OCI-LY7 (cell line): Measurements from ENCODE around the gene ARRDC1. TPM values are rescaled to one million over a fixed set of nuclear protein-coding genes. Genes with fewer than 3 reads are reported as not detected.

ENCODE experiments used
- BruUV-seq: library from RNA; stranded (reverse); fragments of 400-500 nt; replicated peaks from 2 replicates; lab custom pipeline; 2021; lab: Mats Ljungman, UMichigan
- CTCF ChIA-PET: fragments of 300-600 bp; sonication (Branson Sonifier 250); formaldehyde crosslinking; loops from one replicate; lab custom pipeline; 2022; ENCODE audit warnings: antibody characterized with exemption; ENCODE audit not compliant: unreplicated experiment; lab: Charles Lee
- POLR2A ChIA-PET: fragments of 300-600 bp; sonication (Branson Sonifier 250); formaldehyde crosslinking; loops from one replicate; lab custom pipeline; 2022; ENCODE audit warnings: antibody characterized with exemption; lab: Charles Lee
- DNase-seq: peaks from one replicate; pipeline ENCODE4 v3.0.0-alpha.2; 2015; ENCODE audit warnings: low spot score
- H2AFZ ChIP-seq: fragments of 200-600 bp; sonication (generic), shearing (Covaris generic); 2 replicates; pipeline ENCODE4 v1.6.1; 2014; ENCODE audit warnings: mild to moderate bottlenecking, antibody characterized with exemption, low read length, moderate library complexity
- H3K27ac ChIP-seq: fragments of 200-600 bp; sonication (generic); 2 replicates; pipeline ENCODE4 v1.5.1; 2014; ENCODE audit warnings: mixed run types, low read depth, mild to moderate bottlenecking, moderate library complexity, low read length, inconsistent platforms; ENCODE audit not compliant: poor library complexity, severe bottlenecking
- H3K36me3 ChIP-seq: fragments of 200-600 bp; sonication (generic); 2 replicates; pipeline ENCODE4 v1.6.1; 2014; ENCODE audit warnings: mild to moderate bottlenecking, antibody characterized with exemption, low read length, moderate library complexity, mixed read lengths; ENCODE audit not compliant: insufficient read depth
- H3K4me1 ChIP-seq: fragments of 200-600 bp; sonication (generic); 2 replicates; pipeline ENCODE4 v1.5.1; 2014; ENCODE audit warnings: mild to moderate bottlenecking, low read length; ENCODE audit not compliant: insufficient read depth, poor library complexity, severe bottlenecking
- H3K4me2 ChIP-seq: fragments of 200-600 bp; sonication (generic); 2 replicates; pipeline ENCODE4 v1.6.1; 2014; ENCODE audit warnings: mild to moderate bottlenecking, low read length
- H3K4me3 ChIP-seq: fragments of 200-600 bp; sonication (generic); 2 replicates; pipeline ENCODE4 v1.5.1; 2014; ENCODE audit warnings: mild to moderate bottlenecking, low read depth, low read length; ENCODE audit not compliant: poor library complexity, severe bottlenecking
- H3K79me2 ChIP-seq: fragments of 200-600 bp; sonication (generic); 2 replicates; pipeline ENCODE4 v1.6.1; 2016; ENCODE audit warnings: low read depth, mild to moderate bottlenecking, low read length, moderate library complexity, mixed read lengths; ENCODE audit not compliant: insufficient read depth
- H3K9me2 ChIP-seq: fragments of 200-600 bp; sonication (generic); 2 replicates; pipeline ENCODE4 v1.6.1; 2016; ENCODE audit warnings: mild to moderate bottlenecking, low read length, mixed read lengths; ENCODE audit not compliant: insufficient read depth
- H3K9me3 ChIP-seq: fragments of 200-600 bp; sonication (generic); 2 replicates; pipeline ENCODE4 v1.6.1; 2014; ENCODE audit warnings: mild to moderate bottlenecking, mixed run types, low read length, mixed read lengths
- H4K20me1 ChIP-seq: fragments of 200-600 bp; sonication (generic); 2 replicates; pipeline ENCODE4 v1.6.1; 2014; ENCODE audit warnings: mild to moderate bottlenecking, antibody characterized with exemption, low read length, moderate library complexity, mixed read lengths; ENCODE audit not compliant: insufficient read depth
- EZH2phosphoT487 ChIP-seq: fragments of 200-600 bp; sonication (generic); IDR thresholded peaks from 2 replicates; pipeline ENCODE4 v1.6.1; 2018; ENCODE audit warnings: low read depth, borderline replicate concordance, mild to moderate bottlenecking, mixed run types, antibody characterized with exemption, low read length, moderate library complexity, mixed read lengths
- intact Hi-C: fragments of 100-400 bp; cut with micrococcal nuclease; formaldehyde crosslinking; loops from one replicate; pipeline ENCODE4 v1.10.0; 2022; ENCODE audit not compliant: unreplicated experiment
- total RNA-seq, 2 experiments: library from RNA; depleted of rRNA in 1 of 2; stranded (reverse); fragments of >200 nt in 1 of 2; shearing (Covaris generic) in 1 of 2; gene quantifications; 2 replicates each; pipeline ENCODE4 v1.2.3, GENCODE V29; 2014 to 2022
- TF ChIP-seq, protein P1 (sequence below): fragments of 200-600 bp; sonication (generic); conservative IDR thresholded peaks from 2 replicates; pipeline ENCODE4 v1.5.1; 2014; ENCODE audit warnings: mild to moderate bottlenecking, antibody characterized with exemption, low read length, moderate library complexity, mixed read lengths

ARRDC1 gene
- total RNA-seq, 2 experiments from 2014 or later: 59.6 to 70.3 TPM

DNA sequence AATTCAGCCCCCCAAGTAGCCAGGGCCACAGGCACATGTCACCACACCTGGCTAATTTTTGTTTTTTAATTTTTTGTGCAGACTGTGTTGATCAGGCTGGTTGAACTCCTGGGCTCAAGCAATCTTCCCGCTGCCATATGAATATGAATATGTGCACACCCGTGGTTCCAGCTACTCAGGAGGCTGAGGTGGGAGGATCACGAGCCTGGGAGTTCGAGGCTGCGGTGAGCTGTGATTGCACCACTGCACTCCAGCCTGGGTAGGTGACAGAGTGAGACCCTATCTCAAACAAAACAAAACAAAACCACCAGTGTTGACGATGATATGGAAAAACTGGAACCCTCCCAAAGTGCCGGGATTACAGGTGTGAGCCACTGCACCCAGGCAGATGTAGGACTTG is 45.3 kb downstream of the ARRDC1 start:
- Histone ChIP-seq H3K4me3 (peak overlapping the region; percentile 20), H3K9me2 (no peaks in the 10 kb centered on the region), H2AFZ (no peak overlapping the region), H3K27ac (peak overlapping the region; percentile 70), H4K20me1 (no peaks in the 10 kb centered on the region), H3K9me3 (no peaks in the 10 kb centered on the region), H3K4me1 (peaks cover 73% of the 10 kb centered on the region), H3K79me2 (peaks cover 96% of the 10 kb centered on the region), H3K36me3 (peaks cover 91% of the 10 kb centered on the region), H3K4me2 (peak overlapping the region; percentile 49)
- ChIA-PET CTCF (no interaction called here), POLR2A (interaction anchor here (0.7 to 1.1 kb wide), 3 partner anchors 17 to 22 kb away, joined by 3 to 5 read pairs (median 4); no protein-coding TSS in a partner anchor)
- no TSS peak for BruUV-seq
- TF ChIP-seq, protein P1, sequence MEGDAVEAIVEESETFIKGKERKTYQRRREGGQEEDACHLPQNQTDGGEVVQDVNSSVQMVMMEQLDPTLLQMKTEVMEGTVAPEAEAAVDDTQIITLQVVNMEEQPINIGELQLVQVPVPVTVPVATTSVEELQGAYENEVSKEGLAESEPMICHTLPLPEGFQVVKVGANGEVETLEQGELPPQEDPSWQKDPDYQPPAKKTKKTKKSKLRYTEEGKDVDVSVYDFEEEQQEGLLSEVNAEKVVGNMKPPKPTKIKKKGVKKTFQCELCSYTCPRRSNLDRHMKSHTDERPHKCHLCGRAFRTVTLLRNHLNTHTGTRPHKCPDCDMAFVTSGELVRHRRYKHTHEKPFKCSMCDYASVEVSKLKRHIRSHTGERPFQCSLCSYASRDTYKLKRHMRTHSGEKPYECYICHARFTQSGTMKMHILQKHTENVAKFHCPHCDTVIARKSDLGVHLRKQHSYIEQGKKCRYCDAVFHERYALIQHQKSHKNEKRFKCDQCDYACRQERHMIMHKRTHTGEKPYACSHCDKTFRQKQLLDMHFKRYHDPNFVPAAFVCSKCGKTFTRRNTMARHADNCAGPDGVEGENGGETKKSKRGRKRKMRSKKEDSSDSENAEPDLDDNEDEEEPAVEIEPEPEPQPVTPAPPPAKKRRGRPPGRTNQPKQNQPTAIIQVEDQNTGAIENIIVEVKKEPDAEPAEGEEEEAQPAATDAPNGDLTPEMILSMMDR: no peak
- no peak for TF ChIP-seq EZH2phosphoT487
- DNase-seq: no peak
- intact Hi-C loops: loop anchor here (2.0 kb wide), 1 partner anchor 18 kb away; no protein-coding TSS in a partner anchor

DNA sequence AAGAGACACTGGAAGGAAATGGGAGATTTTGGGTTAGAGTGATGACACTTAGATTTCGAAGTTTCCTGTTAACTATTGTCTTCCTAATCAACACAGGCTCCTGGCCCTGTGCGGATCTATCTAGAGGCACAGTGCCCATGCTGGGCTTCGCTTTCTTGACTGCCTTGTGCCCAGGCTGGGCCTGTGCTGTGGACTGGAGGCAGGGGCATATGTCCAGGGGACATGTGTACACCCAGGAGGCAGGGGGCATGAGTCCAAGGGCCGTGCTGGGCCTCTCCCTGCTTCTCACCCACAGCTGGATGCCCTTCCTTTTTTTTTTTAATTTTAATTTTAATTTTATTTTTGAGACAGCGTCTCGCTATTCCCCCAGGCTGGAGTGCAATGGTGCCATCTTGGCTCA is 50.9 kb downstream of the ARRDC1 start:
- Histone ChIP-seq H2AFZ (no peak overlapping the region), H3K36me3 (peaks cover 84% of the 10 kb centered on the region), H3K4me3 (no peak overlapping the region), H3K4me2 (no peak overlapping the region), H4K20me1 (no peaks in the 10 kb centered on the region), H3K27ac (no peak overlapping the region), H3K9me2 (no peaks in the 10 kb centered on the region), H3K9me3 (0 out of 2 replicates have a peak, but pooled peaks cover 5% of the 10 kb centered on the region), H3K79me2 (peaks cover 98% of the 10 kb centered on the region), H3K4me1 (peaks cover 90% of the 10 kb centered on the region)
- intact Hi-C loops: no loop called here
- TF ChIP-seq, protein P1: no peak
- no peak for TF ChIP-seq EZH2phosphoT487
- ChIA-PET POLR2A (interaction anchor here (1.0 to 1.6 kb wide), 3 partner anchors 9 to 15 kb away, joined by 3 read pairs; no protein-coding TSS in a partner anchor), CTCF (no interaction called here)
- no peak for DNase-seq
- no TSS peak for BruUV-seq

DNA sequence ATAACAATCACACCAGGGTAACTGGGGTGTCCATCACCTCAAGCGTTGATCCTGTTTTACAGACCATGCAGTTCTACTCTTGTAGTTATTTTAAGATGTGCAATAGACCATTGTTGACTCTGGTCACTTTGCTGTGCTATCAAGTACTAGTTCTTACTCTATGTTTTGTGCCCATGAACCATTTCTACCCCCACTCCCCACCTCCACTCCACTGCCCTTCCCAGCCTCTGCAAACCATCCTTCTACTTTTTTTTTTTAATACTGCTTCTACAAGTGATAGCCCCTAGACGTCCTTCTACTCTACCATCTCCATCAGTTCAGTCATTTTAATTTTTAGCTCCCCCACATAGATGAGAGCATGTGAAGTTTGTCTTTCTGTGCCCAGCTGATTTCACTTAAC is 52.1 kb downstream of the ARRDC1 start:
- CTCF ChIA-PET: no interaction called here
- no peak for TF ChIP-seq EZH2phosphoT487
- TF ChIP-seq, protein P1: no peak
- H3K36me3 ChIP-seq: peaks cover 82% of the 10 kb centered on the region
- H3K4me1 ChIP-seq: peaks cover 89% of the 10 kb centered on the region
- H3K4me2 ChIP-seq: peak overlapping the region; percentile 75
- no peak for DNase-seq
- 0 out of 2 replicates have a peak, but pooled peaks cover 5% of the 10 kb centered on the region for H3K9me3 ChIP-seq
- peak overlapping the region; percentile 45 for H3K4me3 ChIP-seq
- BruUV-seq: no TSS peak
- no peaks in the 10 kb centered on the region for H3K9me2 ChIP-seq
- H4K20me1 ChIP-seq: no peaks in the 10 kb centered on the region
- POLR2A ChIA-PET: interaction anchor here (1.6 kb wide), 1 partner anchor 13 kb away, joined by 3 read pairs; no protein-coding TSS in a partner anchor
- intact Hi-C loops: no loop called here
- H2AFZ ChIP-seq: no peak overlapping the region
- peaks cover 98% of the 10 kb centered on the region for H3K79me2 ChIP-seq
- peak overlapping the region; percentile 65 for H3K27ac ChIP-seq
